HG03520 (cell line): ENCODE results near the gene GREB1.

Source experiments
- ATAC-seq: cut with Tn5 transposase; IDR thresholded peaks from one replicate; pipeline ENCODE4 v1.9.1; 2021; ENCODE audit warnings: mild to moderate bottlenecking, moderate library complexity; ENCODE audit not compliant: unreplicated experiment

GREB1 gene

DNA sequence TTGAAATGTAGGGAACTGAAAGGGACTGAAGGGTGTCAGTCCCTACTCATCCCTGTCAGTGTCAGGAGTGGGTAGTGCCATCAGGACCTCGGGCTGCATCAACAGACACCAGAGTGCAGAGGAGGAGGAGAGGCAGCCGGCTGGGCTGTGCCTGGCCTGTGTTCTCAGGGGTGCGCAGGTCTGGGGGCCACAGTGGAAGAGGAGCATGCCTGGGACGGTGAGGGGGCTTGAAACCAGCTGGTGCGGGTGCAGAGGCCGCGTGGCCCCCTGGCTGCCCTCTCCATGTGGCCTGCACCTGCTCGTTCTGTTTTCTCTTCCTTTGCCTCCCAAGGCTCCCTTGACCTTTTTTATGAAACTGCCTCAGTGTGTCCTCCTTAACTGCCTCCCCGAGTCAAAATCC, 94.8 kb downstream of the GREB1 start:
- no peak for ATAC-seq

DNA sequence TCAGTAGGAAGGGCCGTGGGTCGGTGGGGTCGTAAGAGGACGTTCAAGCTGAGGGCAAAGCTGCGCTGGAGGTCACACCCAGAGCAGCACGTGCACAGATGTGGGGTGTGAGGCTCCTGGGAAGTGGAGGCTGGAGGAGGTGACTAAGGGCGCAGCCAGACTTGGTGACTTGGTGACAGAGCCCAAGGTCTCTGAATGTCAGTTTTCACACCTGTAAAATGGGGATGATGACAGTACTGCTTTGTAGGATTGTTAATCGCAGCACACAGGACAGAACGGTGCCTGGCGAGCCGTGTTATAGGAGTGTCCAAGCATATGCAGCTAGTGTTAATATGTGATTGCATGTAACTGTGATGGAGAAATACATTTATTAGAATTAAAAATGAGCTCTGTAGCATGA, 95.4 kb downstream of the GREB1 start:
- no peak for ATAC-seq

DNA sequence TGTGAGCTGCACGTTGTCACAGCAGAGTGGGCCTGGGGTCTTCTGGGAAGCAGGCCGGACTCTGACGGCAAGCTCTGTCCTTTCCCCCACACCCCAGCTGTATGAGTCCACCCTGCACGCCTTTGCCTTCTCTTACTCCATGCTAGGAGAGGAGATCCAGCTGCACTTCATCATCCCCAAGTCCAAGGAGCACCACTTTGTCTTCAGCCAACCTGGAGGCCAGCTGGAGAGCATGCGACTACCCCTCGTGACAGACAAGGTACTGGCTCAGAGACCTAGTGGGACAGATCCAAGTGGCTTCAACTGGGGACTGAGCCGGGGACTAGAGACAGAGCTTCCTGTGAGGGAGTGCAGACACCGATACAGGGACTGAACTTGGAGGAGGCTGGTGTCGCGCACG, 96.0 kb downstream of the GREB1 start:
- ATAC-seq, result no peak

DNA sequence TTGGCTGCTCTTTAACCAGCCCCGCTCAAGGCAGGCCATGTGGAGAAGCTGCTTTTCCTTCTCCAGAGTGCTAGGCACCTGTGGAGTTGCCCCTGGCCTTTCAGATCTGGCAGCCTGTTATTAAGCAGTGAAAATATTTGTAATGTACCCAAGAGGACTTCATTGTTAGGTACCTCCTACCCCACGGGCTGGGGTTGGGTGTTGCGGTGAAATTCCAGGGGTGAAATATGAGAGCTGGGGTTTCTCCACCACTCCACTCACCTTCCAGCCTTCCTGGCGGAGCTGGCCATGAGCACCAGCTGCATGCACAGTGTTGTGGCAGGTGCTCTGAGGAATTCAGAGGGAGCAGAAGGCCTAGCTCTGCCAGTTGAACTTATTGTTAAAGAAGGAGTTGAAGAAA, 97.0 kb downstream of the GREB1 start:
- no peak for ATAC-seq

DNA sequence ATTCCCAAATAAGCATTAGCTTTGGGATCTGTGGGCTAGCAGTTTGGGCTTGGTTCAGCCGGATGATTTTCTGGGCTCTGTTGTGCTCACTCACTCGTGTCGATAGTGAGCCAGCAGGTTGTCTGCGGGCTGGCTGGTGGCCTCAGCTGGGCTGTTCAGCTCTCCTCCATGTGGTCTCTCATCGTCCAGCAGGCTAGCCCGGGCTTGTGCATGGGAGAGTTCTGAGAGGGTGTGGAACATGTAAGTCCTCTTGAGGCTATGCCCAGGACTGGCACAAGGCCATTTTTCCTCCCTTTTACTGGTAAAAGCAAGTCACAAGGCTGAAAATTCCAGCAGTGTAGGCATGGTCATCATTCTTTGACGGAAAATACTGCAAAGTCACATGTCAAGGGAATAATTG, 97.6 kb downstream of the GREB1 start:
- no peak for ATAC-seq

DNA sequence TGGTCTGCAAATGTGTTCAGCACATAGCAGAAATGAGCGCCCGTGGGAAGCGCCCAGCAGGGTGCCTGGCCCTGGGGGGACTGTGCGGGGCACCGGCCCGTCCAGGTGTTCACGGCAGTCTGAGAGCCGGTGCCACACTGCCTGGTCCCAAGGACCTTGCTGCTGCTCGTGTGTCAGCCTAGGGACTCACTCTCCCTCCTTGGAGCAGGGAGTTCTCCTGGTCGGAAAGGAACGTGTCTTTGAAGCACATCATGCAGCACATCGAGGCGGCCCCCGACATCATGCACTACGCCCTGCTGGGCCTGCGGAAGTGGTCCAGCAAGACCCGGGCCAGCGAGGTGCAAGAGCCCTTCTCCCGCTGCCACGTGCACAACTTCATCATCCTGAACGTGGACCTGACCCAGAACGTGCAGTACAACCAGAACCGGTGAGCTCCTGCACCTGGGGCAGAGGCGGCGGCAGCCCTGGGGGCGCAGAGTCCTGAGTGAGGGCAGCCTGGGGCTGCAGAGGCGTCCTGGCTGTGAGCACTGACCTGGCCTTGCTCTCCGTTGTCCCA, 100.2 kb downstream of the GREB1 start:
- no peak for ATAC-seq

DNA sequence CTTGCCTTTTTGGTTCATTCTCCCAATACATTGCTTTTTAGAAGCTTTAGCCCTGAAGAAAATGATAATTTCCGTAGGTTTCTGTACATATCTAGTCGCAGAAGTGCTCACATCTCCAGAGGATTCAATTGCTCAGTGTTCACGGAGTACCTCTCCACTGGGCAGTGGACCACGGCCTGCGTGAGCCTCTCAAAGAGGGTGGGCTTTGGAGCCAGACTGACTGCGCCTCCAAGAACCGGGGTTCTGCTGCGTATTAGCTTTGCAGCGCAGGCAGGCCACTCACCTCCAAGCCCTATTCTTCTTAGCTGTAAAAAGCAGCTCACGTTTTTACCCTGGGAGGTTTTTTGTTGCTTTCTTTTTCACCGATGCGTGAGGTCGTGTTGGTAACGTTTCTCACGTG, 100.7 kb downstream of the GREB1 start:
- ATAC-seq, result no peak

DNA sequence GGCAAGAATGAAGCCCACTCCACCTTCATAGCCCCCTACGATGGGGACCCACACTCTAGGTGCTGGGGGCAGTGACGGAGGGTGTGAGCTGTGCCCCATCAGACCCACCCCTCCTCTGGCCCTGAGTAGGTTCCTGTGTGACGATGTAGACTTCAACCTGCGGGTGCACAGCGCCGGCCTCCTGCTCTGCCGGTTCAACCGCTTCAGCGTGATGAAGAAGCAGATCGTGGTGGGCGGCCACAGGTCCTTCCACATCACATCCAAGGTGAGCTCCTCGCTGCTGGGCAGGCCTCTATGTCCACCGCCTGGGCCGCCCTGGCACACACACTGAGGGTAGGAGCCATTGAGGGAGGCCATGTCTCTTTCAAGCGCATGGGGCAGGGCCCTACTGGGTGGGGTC, 101.3 kb downstream of the GREB1 start:
- no peak for ATAC-seq

DNA sequence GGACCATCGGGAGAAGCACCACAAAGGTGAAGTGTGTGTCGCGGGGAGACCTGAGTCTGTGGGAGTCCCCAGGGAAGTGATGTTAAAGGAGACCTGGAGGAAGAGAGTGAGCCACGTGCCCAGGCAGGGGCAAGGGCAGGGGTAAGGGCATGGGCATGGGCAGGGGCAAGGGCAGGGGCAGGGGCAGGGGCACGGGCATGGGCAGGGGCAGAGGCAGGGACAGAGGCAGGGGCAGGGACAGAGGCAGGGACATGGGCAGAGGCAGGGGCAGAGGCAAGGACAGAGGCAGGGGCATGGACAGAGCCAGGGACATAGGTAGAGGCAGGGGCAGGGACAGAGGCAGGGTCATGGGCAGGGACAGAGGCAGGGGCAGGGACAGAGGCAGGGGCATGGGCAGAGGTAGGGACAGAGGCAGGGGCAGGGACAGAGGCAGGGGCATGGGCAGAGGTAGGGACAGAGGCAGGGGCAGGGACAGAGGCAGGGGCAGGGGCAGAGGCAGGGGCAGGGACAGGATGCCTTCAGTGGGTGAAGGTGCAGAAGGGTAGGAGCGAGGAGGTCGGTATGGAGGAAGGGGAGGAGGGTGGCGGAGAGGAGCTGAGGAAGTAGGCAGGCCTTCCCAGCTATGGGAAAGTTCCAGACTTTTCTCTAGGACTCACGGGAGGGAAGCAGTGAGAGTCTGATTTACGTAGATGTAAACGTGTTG, 102.9 kb downstream of the GREB1 start:
- no peak for ATAC-seq

DNA sequence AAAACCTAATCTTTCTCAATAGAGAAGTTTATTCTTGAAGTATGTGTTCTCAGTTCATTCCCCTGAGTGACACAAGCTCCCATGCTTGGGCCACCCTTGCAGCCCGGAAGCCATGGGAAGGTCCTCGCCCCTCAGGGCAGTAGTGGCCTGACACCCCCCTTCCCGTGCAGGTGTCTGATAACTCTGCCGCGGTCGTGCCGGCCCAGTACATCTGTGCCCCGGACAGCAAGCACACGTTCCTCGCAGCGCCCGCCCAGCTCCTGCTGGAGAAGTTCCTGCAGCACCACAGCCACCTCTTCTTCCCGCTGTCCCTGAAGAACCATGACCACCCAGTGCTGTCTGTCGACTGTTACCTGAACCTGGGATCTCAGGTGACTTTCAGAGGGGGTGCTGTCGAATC, 103.7 kb downstream of the GREB1 start:
- no peak for ATAC-seq

DNA sequence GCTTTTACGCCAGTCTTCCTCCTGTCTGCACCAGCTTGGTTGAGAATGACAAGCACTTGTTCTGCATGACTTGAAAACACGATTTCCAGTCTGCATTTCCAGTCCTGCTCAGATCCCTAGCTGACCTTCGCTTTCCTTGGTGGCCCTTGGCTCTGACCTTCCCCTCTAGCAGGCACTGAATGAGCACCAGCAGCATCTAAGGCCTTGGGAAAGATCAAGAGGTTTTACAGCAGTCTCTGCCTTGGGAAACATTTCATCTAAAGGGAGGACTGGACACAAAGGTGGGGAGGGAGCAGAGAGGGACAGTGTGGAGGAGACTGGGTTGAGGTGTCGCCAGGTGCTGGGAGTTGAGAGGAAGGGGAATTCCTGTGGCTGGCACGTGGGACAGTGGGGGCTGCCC, 105.7 kb downstream of the GREB1 start:
- ATAC-seq, result no peak

DNA sequence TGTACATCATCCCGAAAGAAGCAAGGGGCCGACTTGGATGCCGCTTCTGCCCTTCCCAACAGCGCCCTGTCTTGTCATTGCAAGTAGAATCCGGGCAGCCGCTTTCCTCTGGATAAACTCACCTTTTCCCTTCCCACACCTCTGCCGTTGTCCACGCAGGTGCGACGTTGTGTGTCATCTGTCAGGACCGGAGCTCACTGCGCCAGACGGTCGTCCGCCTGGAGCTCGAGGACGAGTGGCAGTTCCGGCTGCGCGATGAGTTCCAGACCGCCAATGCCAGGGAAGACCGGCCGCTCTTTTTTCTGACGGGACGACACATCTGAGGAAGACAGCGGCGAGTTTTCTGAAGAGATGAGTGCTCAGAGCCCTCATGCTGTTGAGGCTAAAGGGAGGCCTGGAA, 106.3 kb downstream of the GREB1 start:
- no peak for ATAC-seq

DNA sequence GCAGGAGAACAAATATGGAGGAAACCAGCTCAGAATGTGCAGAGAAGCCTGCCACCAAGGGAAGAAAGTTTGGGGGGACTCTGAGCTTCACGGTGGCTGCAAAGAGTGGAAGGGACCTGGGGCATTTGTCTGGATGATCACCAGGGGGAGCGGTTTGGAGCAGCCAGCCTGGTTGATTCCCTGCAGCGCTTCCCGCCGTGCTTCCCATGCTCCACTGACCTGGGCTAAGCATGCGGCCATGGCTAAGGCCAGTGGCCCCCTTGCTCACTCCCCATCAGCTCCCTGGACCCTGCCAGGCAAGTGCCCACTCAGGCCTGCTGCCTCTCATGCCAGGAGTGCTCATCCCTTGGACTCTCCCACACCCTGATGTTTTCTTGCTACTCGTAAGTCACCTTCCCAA, 109.1 kb downstream of the GREB1 start:
- no peak for ATAC-seq

DNA sequence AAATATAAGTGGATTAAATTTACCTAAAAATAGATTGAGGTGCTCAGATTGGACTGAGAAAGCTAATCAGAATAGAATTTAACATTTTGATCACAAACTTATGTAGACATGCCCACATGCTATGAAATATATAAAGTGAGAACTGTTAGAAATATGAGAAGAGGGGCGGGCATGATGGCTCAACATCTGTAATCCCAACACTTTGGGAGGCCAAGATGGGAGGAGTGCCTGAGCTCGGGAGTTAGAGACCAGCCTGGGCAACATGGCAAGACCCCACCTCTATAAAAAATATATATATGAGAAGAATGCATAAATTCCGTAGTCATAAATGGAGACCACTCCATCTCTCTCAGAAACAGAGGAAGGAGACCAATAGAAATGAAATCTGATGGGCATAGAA, 110.4 kb downstream of the GREB1 start:
- no peak for ATAC-seq

DNA sequence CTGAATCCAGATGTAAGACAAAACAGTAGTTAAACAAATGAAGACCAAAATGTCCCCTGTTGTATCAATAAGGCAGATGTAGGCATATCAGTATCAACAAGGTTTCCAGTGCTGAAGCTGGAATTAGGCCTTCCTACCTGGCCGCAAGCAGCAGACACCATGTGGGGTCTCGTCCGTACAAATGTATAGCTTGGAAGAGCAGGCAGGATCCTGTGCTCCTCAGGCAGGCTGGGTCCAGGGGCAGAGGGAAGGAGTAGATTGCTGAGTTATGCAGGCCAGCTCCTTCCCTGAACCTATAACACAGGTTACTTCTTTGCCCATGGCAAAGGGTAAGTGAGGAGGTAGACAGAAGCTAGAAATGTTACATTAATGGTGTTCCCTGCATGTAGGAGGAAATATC, 112.7 kb downstream of the GREB1 start:
- no peak for ATAC-seq

DNA sequence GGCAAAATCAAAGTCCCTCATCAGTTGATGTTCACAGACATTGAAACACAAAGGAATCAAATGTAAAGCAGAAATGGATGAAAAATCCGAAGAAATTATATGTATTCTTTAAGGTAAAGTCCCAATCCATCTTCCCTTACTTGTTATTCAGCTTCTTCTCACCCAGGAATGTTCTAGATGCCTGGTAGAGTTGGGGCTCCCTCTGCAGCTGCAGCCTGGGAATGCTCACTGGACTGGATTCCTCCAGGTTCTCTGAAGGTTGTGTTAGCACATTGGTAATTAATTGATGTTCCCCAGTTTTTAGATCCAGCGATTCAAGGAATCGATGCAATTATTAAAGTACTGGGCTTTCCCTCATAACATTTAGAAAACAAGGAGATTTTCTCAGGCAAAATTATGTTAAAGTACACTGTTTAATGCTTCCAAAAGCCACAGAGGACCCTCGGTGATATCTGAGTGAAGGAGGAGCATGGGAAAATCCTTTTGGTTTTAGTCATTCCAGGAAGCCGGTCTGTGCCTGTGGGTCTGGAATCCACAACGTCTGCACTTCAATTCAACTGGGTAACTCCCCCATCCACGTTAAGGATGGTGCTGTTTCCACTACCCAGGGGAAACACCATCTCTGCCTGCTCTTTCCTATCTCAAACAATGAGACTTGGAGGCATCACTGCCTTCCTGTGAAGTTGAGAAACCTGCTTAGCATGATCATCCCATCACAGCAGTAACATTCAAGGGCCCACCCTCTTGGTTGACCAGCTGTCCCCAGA, 114.2 kb downstream of the GREB1 start:
- no peak for ATAC-seq

DNA sequence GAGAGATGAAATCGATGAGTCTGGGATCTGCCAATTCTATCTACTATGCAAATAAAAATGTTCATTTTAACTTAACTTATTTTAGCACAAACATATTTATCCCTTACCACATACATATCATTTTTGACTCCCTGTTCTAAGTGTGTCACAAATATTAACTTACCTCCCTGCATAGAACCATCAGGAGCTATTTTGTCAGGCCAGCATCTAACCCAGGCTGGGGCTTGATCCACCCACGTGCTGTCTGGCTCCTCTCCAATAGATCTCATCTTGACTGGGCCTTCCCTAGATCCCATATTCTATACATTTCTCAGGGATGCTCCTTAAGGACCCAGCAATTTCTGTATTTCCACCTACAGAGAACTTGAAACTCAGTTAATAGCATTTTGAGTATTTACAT, 115.2 kb downstream of the GREB1 start:
- no peak for ATAC-seq

DNA sequence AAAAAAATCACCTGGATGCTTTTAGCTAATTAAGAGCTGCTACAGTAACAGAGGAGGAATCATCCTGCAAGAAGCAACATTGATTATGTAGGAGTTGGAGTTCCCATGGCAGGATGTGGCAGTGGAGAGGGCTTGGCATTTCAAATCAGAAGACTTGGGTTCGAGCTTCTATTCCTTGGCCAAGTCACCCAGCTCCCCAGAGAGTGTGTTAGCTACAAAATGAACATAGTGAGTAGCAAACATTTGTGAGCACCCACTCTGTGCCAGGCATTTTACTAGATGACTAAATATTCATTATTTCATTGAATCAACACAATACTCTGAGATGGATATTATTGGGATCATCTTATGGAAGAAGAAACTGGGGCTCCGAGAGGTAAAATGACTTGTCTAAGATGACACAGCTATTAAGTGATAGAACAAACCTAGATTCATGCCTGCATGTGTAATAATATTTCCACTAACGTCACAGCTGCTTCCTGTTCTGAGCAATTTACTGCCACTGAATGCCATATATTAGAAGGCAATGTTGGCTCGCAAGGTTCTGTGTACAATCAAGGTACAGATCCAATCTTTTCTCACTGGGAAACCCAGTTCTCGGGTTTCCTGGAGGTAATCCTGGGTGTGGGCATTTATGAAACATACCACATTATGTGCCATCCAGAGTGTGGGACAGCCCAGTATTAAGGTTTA, 118.2 kb downstream of the GREB1 start:
- ATAC-seq, result no peak

DNA sequence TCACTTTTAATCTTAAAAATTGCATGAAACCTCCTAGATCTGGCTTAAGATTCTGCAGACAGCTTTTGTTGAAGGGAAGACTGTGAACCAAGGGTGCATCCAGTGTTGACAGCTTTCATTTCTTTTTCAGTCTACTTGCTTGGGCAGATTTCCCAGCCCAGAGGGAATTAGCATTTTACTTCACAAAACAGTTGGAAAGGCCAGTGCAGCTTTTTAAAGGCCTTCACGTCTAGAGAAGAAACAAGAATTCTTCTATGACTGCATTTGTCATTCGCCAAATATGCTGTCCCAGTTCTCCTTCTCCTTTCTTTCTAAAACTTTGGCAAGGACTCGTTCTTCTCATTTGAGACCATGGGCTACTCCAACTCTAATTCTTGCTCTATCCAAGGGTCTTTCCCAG, 118.7 kb downstream of the GREB1 start:
- ATAC-seq, result no peak

DNA sequence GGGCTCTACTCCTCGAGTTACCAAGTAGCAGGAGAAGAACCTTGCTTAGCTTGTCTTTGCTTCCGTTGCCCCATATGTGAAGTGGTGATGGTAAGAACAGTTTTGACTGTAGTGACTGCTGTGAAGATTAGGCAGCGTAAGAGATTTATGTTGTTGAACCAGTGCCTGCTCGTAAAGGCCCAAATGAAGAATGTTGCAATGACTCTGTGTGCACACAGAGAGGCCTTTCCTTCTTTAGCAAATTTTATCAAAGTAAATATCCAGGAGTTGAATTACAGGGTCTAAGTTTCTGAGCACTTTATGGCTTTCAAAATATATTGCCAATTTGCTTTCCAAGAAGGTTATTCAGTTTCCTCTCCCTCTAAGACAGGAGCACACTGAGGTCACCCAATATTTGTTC, 121.7 kb downstream of the GREB1 start:
- ATAC-seq, result no peak

DNA sequence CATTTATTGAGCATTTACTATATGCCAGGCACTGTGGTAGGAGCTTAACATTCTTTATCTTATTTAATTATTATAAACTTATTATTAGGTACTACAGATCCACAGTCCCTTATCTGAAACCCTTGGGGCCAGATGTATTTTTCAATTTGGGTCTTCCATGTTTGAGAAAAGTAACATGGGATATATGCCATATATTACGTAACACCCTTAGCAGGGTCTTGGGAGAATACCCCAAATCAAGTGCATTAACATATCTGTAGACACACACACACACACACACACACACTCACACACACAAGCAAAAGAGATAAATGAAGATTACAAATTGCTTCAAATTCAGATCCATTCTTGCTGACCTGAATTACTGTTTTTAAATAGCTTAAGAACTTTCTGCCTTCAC, 122.4 kb downstream of the GREB1 start:
- ATAC-seq, result no peak

DNA sequence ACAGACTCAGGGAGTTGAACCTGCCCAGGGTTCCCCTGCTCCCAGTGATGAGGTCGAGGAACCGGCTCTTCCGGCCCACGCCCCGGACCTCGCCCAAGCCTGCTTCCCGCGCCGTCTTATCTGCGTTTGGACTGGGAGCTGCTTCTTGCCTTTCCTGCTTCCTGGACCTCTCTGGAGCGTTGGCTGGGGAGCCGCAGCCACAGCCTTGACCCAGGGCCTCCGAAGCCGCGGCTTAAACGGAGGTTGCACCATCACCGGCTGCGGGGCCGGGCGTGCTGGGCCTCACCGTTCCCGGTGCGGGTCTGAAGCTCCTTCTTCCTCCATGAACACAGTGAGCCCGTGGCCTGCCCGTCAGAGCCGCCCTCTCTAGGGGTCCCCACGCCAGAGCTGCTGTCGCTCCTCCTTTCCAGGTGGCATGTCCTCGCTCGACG, 122.8 kb downstream of the GREB1 start:
- no peak for ATAC-seq
